ENCODE results near the gene DNAJC18.

DNA sequence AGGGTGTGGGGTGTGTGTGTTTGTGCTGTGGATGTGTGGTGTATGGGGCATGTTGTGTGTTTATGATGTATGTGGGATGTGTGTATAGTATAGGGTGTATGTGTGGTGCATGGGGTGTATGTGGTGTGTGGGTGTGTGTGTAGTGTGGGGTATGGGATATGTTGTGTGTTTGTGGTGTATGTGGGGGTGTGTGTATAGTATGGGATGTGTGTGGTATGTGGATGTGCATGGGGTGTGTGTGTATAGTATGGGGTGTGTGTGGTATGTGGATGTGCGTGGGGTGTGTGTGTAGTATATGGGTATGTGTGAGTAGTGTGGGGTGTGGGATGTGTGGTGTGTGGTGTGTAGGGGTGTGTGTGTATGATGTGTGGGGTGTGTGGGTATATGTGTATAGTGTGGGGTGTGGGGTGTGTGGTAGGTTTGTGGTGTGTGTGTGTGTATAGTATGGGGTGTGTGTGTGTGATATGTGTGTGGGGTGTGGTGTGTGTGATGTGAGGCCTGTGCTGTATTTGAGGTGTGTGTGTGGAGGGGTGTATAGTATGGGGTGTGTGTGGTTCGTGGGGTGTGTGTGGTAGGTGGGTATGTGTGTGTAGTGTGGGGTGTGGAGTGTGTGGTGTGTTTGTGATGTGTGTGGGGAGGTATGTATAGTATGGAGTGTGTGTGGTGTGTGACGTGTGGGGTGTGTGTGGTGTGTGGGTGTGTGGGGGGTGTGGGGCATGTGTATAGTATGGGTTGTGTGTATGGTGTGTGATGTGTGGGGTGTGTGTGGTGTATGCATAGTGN lies 12.7 kb upstream of the DNAJC18 start:
- TF ChIP-seq MXI1 (IDR thresholded peaks at IDR 0.05; ENCODE audit: borderline replicate concordance, low read depth, low read length) (no peak), CTCF (conservative IDR thresholded peaks at IDR 0.05; ENCODE audit: low read depth, low read length) (no peak), MAFK (IDR thresholded peaks at IDR 0.05; ENCODE audit: low read depth, low read length) (no peak), SMC3 (IDR thresholded peaks at IDR 0.05; ENCODE audit: low read depth, low read length) (no peak), MAZ (IDR thresholded peaks at IDR 0.05; ENCODE audit: borderline replicate concordance, low read depth, low read length) (no peak), RFX5 (IDR thresholded peaks at IDR 0.05; ENCODE audit: low read depth, low read length) (no peak), BHLHE40 (IDR thresholded peaks at IDR 0.05; ENCODE audit: low read depth, low read length) (no peak)
- TF ChIP-seq, protein P1, sequence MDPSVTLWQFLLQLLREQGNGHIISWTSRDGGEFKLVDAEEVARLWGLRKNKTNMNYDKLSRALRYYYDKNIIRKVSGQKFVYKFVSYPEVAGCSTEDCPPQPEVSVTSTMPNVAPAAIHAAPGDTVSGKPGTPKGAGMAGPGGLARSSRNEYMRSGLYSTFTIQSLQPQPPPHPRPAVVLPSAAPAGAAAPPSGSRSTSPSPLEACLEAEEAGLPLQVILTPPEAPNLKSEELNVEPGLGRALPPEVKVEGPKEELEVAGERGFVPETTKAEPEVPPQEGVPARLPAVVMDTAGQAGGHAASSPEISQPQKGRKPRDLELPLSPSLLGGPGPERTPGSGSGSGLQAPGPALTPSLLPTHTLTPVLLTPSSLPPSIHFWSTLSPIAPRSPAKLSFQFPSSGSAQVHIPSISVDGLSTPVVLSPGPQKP (IDR thresholded peaks at IDR 0.05; ENCODE audit: borderline replicate concordance, low read depth, low read length): no peak
